Measurements from ENCODE around the gene MLXIP. TPM values are rescaled to one million over a fixed set of nuclear protein-coding genes. Genes with fewer than 3 reads are reported as not detected.

MLXIP gene
- total and polyA plus RNA-seq, 9 of the 15 experiments (the other 6 are each of a cell fraction or from before 2014, with no cell fraction given), result 2.2 to 66.3 (median 18.1) TPM

GRCh38 chr12:122097927-122098756, 19.6 kb downstream of the MLXIP start (continued):
- TF ChIP-seq, protein P1, sequence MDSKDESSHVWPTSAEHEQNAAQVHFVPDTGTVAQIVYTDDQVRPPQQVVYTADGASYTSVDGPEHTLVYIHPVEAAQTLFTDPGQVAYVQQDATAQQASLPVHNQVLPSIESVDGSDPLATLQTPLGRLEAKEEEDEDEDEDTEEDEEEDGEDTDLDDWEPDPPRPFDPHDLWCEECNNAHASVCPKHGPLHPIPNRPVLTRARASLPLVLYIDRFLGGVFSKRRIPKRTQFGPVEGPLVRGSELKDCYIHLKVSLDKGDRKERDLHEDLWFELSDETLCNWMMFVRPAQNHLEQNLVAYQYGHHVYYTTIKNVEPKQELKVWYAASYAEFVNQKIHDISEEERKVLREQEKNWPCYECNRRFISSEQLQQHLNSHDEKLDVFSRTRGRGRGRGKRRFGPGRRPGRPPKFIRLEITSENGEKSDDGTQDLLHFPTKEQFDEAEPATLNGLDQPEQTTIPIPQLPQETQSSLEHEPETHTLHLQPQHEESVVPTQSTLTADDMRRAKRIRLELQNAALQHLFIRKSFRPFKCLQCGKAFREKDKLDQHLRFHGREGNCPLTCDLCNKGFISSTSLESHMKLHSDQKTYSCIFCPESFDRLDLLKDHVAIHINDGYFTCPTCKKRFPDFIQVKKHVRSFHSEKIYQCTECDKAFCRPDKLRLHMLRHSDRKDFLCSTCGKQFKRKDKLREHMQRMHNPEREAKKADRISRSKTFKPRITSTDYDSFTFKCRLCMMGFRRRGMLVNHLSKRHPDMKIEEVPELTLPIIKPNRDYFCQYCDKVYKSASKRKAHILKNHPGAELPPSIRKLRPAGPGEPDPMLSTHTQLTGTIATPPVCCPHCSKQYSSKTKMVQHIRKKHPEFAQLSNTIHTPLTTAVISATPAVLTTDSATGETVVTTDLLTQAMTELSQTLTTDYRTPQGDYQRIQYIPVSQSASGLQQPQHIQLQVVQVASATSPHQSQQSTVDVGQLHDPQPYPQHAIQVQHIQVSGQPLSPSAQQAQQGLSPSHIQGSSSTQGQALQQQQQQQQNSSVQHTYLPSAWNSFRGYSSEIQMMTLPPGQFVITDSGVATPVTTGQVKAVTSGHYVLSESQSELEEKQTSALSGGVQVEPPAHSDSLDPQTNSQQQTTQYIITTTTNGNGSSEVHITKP (IDR thresholded peaks at IDR 0.05; ENCODE audit: partially characterized antibody), result peak; percentile 42
- TF ChIP-seq, protein P2, sequence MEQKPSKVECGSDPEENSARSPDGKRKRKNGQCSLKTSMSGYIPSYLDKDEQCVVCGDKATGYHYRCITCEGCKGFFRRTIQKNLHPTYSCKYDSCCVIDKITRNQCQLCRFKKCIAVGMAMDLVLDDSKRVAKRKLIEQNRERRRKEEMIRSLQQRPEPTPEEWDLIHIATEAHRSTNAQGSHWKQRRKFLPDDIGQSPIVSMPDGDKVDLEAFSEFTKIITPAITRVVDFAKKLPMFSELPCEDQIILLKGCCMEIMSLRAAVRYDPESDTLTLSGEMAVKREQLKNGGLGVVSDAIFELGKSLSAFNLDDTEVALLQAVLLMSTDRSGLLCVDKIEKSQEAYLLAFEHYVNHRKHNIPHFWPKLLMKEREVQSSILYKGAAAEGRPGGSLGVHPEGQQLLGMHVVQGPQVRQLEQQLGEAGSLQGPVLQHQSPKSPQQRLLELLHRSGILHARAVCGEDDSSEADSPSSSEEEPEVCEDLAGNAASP (IDR thresholded peaks at IDR 0.05), result no peak
- TF ChIP-seq MED1 (CRISPR knock-in tag; IDR thresholded peaks at IDR 0.05; ENCODE audit: borderline replicate concordance), result no peak
- no peak for TF ChIP-seq ATF2 (CRISPR knock-in tag; IDR thresholded peaks at IDR 0.05)
- TF ChIP-seq ZNF324 (CRISPR knock-in tag; IDR thresholded peaks at IDR 0.05), result no peak
- no peak for TF ChIP-seq POLR2A (conservative IDR thresholded peaks at IDR 0.05)
- TF ChIP-seq SP1 (CRISPR knock-in tag; IDR thresholded peaks at IDR 0.05), result 0 out of 2 replicates have a peak, but pooled peaks have one; percentile 16
- peak; percentile 76 for TF ChIP-seq BHLHE40 (IDR thresholded peaks at IDR 0.05; ENCODE audit: low read length)
- TF ChIP-seq CEBPG (CRISPR knock-in tag; IDR thresholded peaks at IDR 0.05), result no peak
- no peak for TF ChIP-seq CEBPG (tag; conservative IDR thresholded peaks at IDR 0.05 in 1 of 2, IDR thresholded peaks at IDR 0.05 in 1 of 2)
- TF ChIP-seq LEF1 (IDR thresholded peaks at IDR 0.05), result peak; percentile 92; the same call in 1 of the 2 replicates
- TF ChIP-seq, protein P3, sequence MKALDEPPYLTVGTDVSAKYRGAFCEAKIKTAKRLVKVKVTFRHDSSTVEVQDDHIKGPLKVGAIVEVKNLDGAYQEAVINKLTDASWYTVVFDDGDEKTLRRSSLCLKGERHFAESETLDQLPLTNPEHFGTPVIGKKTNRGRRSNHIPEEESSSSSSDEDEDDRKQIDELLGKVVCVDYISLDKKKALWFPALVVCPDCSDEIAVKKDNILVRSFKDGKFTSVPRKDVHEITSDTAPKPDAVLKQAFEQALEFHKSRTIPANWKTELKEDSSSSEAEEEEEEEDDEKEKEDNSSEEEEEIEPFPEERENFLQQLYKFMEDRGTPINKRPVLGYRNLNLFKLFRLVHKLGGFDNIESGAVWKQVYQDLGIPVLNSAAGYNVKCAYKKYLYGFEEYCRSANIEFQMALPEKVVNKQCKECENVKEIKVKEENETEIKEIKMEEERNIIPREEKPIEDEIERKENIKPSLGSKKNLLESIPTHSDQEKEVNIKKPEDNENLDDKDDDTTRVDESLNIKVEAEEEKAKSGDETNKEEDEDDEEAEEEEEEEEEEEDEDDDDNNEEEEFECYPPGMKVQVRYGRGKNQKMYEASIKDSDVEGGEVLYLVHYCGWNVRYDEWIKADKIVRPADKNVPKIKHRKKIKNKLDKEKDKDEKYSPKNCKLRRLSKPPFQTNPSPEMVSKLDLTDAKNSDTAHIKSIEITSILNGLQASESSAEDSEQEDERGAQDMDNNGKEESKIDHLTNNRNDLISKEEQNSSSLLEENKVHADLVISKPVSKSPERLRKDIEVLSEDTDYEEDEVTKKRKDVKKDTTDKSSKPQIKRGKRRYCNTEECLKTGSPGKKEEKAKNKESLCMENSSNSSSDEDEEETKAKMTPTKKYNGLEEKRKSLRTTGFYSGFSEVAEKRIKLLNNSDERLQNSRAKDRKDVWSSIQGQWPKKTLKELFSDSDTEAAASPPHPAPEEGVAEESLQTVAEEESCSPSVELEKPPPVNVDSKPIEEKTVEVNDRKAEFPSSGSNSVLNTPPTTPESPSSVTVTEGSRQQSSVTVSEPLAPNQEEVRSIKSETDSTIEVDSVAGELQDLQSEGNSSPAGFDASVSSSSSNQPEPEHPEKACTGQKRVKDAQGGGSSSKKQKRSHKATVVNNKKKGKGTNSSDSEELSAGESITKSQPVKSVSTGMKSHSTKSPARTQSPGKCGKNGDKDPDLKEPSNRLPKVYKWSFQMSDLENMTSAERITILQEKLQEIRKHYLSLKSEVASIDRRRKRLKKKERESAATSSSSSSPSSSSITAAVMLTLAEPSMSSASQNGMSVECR (CRISPR knock-in tag; IDR thresholded peaks at IDR 0.05), result peak; percentile 36; the same call in 1 of the 2 replicates
- peak; percentile 93 for TF ChIP-seq NFIC (IDR thresholded peaks at IDR 0.05)
- no peak for TF ChIP-seq HNRNPL (IDR thresholded peaks at IDR 0.05; ENCODE audit: low read depth, low read length)
- TF ChIP-seq ZKSCAN3 (CRISPR knock-in tag; IDR thresholded peaks at IDR 0.05), result no peak
- no peak for TF ChIP-seq EZH2 (IDR thresholded peaks at IDR 0.05; ENCODE audit: borderline replicate concordance, low read depth, low read length)

All from K562 (cell line).